Tibial nerve (tissue), 4 donors: ENCODE measurements around the gene GNL1. TPM values are rescaled to one million over a fixed set of nuclear protein-coding genes. Genes with fewer than 3 reads are reported as not detected.
"Not testable (repeated sequence)": the region's sequence is repeated elsewhere in the genome, so short reads cannot be mapped to it uniquely, and the experiment has no call there.

ENCODE experiments used
- DNase-seq, 2 donors: peaks; one replicate each; pipeline ENCODE4 v3.0.0-alpha.2; 2019; ENCODE audit warnings: low spot score in 2 of 2
- H3K27ac ChIP-seq, 4 donors: fragments of 200-600 bp; sonication (generic) in 3 of 4; one replicate each; pipeline ENCODE4 v1.5.1; 2017 to 2019; ENCODE audit warnings: mild to moderate bottlenecking in 1 of 4
- H3K27me3 ChIP-seq, 2 donors: fragments of 200-600 bp; sonication (generic) in 1 of 2; one replicate each; pipeline versions ENCODE4 v1.5.1 to v1.6.0; 2017 to 2019
- H3K36me3 ChIP-seq, 3 donors: fragments of 200-600 bp; sonication (generic); one replicate each; pipeline ENCODE4 v1.5.1; 2018 to 2019
- H3K4me1 ChIP-seq, 4 donors: fragments of 200-600 bp; sonication (generic) in 3 of 4; one replicate each; pipeline ENCODE4 v1.5.1; 2017 to 2019
- H3K4me3 ChIP-seq, 4 donors: fragments of 200-600 bp; sonication (generic) in 3 of 4; one replicate each; pipeline ENCODE4 v1.5.1; 2017 to 2019; ENCODE audit warnings: mild to moderate bottlenecking in 1 of 4, moderate library complexity in 1 of 4
- H3K9me3 ChIP-seq, 4 donors: fragments of 200-600 bp; sonication (generic) in 3 of 4; one replicate each; pipeline ENCODE4 v1.5.1; 2017 to 2019
- CTCF ChIP-seq, 5 experiments: fragments of 200-600 bp in 3 of 5; fragments of 450-650 bp in 2 of 5; sonication (generic) in 3 of 5; IDR thresholded peaks; one replicate each; pipeline ENCODE4 v1.5.1; 2016 to 2019; ENCODE audit warnings: antibody characterized with exemption in 5 of 5, mild to moderate bottlenecking in 3 of 5, moderate library complexity in 2 of 5
- EP300 ChIP-seq, 2 donors: sonication (generic); formaldehyde crosslinking; IDR thresholded peaks; one replicate each; pipeline ENCODE4 v1.6.1; 2017; ENCODE audit warnings: antibody characterized with exemption in 2 of 2, mild to moderate bottlenecking in 1 of 2
- POLR2A ChIP-seq, 2 donors: fragments of 450-650 bp; IDR thresholded peaks; one replicate each; pipeline ENCODE4 v1.6.1; 2017; ENCODE audit warnings: antibody characterized with exemption in 2 of 2, mild to moderate bottlenecking in 2 of 2, moderate library complexity in 2 of 2
- WGBS, 2 donors: methylation state at CpG; one replicate each; pipeline ENCODE4 v1.1.5; 2018; 5-methylcytosine and 5-hydroxymethylcytosine counted together
- small RNA-seq: library from RNA; depleted of rRNA; stranded (forward); fragments of <200 nt; gene quantifications from one replicate; pipeline ENCODE3, GENCODE V24; 2016
- total RNA-seq, 4 donors: library from RNA; depleted of rRNA; stranded (reverse); fragments of >200 nt; gene quantifications; one replicate each; pipeline ENCODE4 v1.1.0, GENCODE V29; 2016

The GNL1 gene
- total RNA-seq, 4 donors from 2014 or later, result 38.1 to 45.2 (median 44.3) TPM

GRCh38 chr6:30495993-30496392, 60.3 kb downstream of the GNL1 start:
- TF ChIP-seq CTCF (IDR thresholded peaks at IDR 0.05) (no peak), POLR2A (IDR thresholded peaks at IDR 0.05) (no peak), EP300 (IDR thresholded peaks at IDR 0.05) (no peak)
- no peaks in the 10 kb centered on the region for H3K27me3 ChIP-seq
- DNase-seq, result no peak
- no peaks in the 10 kb centered on the region for H3K9me3 ChIP-seq
- H3K36me3 ChIP-seq, result peaks cover 0 to 35% (median 4%) of the 10 kb centered on the region in 3 donors
- H3K4me3 ChIP-seq, result no peak overlapping the region
- H3K4me1 ChIP-seq, result peaks cover 0 to 27% (median 15%) of the 10 kb centered on the region in 4 donors
- 81 to 88% methylated on average over 4 of the region's 4 CpGs for WGBS, 2 donors
- peak overlapping the region in 2 of 4 donors; percentile 8 to 42 for H3K27ac ChIP-seq

GRCh38 chr6:30495060-30495459, 61.2 kb downstream of the GNL1 start:
- H3K27ac ChIP-seq, H3K4me3 ChIP-seq: not testable (repeated sequence)

GRCh38 chr6:30494291-30494861, 61.9 kb downstream of the GNL1 start:
- WGBS, 2 donors, result 78 to 82% methylated on average over 8 of the region's 8 CpGs
- H3K36me3 ChIP-seq, result peaks cover 0 to 45% (median 4%) of the 10 kb centered on the region in 3 donors
- H3K27me3 ChIP-seq, result no peaks in the 10 kb centered on the region
- TF ChIP-seq EP300 (IDR thresholded peaks at IDR 0.05) (no peak), POLR2A (IDR thresholded peaks at IDR 0.05) (no peak), CTCF (IDR thresholded peaks at IDR 0.05) (no peak)
- DNase-seq, result no peak
- H3K27ac ChIP-seq, result no peak overlapping the region
- no peaks in the 10 kb centered on the region for H3K9me3 ChIP-seq
- peaks cover 0 to 36% (median 19%) of the 10 kb centered on the region in 4 donors for H3K4me1 ChIP-seq
- no peak overlapping the region for H3K4me3 ChIP-seq

More at GRCh38 chr6:30495060-30495459, 61.2 kb downstream of the GNL1 start:
- WGBS, 2 donors, result 78 to 84% methylated on average over 4 of the region's 4 CpGs
- H3K9me3 ChIP-seq, H3K27me3 ChIP-seq, DNase-seq: not testable (repeated sequence)
- Histone ChIP-seq H3K36me3 (peaks cover 0 to 44% (median 4%) of the 10 kb centered on the region in 3 donors), H3K4me1 (peaks cover 0 to 36% (median 19%) of the 10 kb centered on the region in 4 donors)

GRCh38 chr6:30493643-30494250, 62.5 kb downstream of the GNL1 start:
- H3K27me3 ChIP-seq, result no peaks in the 10 kb centered on the region
- H3K4me1 ChIP-seq, result peaks cover 0 to 36% (median 21%) of the 10 kb centered on the region in 4 donors
- H3K27ac ChIP-seq, result no peak overlapping the region
- peak in 1 of 5 experiments; percentile 10 for TF ChIP-seq CTCF (IDR thresholded peaks at IDR 0.05)
- no peak for TF ChIP-seq EP300 (IDR thresholded peaks at IDR 0.05)
- WGBS, 2 donors, result 60 to 69% methylated on average over 8 of the region's 8 CpGs
- no peaks in the 10 kb centered on the region for H3K9me3 ChIP-seq
- no peak for DNase-seq
- H3K36me3 ChIP-seq, result peaks cover 0 to 45% (median 4%) of the 10 kb centered on the region in 3 donors
- no peak overlapping the region for H3K4me3 ChIP-seq

- no peaks in the 10 kb centered on the region for H3K9me3 ChIP-seq
- TF ChIP-seq EP300 (IDR thresholded peaks at IDR 0.05), result peak in 1 of 2 donors; percentile 20
- no peak for TF ChIP-seq POLR2A (IDR thresholded peaks at IDR 0.05)
- TF ChIP-seq CTCF (IDR thresholded peaks at IDR 0.05), result no peak
- peaks cover 0 to 36% (median 21%) of the 10 kb centered on the region in 4 donors for H3K4me1 ChIP-seq
- WGBS, 2 donors, result 84 to 90% methylated on average over 16 of the region's 16 CpGs
- H3K4me3 ChIP-seq, result peak overlapping the region in 2 of 4 donors; percentile 86 to 90
- peaks cover 0 to 45% (median 4%) of the 10 kb centered on the region in 3 donors for H3K36me3 ChIP-seq
- no peaks in the 10 kb centered on the region for H3K27me3 ChIP-seq
- DNase-seq, result no peak
- no peak overlapping the region for H3K27ac ChIP-seq
Measured at GRCh38 chr6:30491991-30492952, 64.0 kb downstream of the GNL1 start.

Small RNA genes within 50 kb of the gene (small RNA-seq; reads per million reads assigned to genes)
- 4.1 reads per million, percentile 81 among the genes with 10 or more reads in this experiment for gene MIR877

Other genes starting within 250 kb of the GNL1 start
- gene TRIM39, start 229.6 kb downstream of the GNL1 start, total RNA-seq, result 10 to 100 TPM in 3 of 4 donors, 1 to 10 TPM in 1; 8.1 to 22.2 (median 13.9) TPM
- gene RPP21, start 211.3 kb downstream of the GNL1 start, total RNA-seq, result 100 to 1,000 TPM in 2 of 4 donors, 10 to 100 TPM in 2; 48.6 to 120 (median 97.0) TPM
- 100 to 1,000 TPM; 483 to 900 (median 631) TPM for gene HLA-E, start 67.0 kb downstream of the GNL1 start, total RNA-seq
- 10 to 100 TPM in 1 of 4 donors, 1 to 10 TPM in 3; 8.0 to 10.3 (median 8.8) TPM for gene PRR3, start 806 bp upstream of the GNL1 start, total RNA-seq
- 10 to 100 TPM; 31.4 to 64.5 (median 36.9) TPM for gene ABCF1, start 15.0 kb upstream of the GNL1 start, total RNA-seq
- gene PPP1R10, start 60.8 kb upstream of the GNL1 start, total RNA-seq, result 10 to 100 TPM; 29.4 to 48.6 (median 39.3) TPM
- 10 to 100 TPM; 36.9 to 67.7 (median 50.3) TPM for gene MRPS18B, start 61.4 kb upstream of the GNL1 start, total RNA-seq
- 10 to 100 TPM in 1 of 4 donors, 1 to 10 TPM in 3; 5.5 to 18.0 (median 7.7) TPM for gene ATAT1, start 70.4 kb upstream of the GNL1 start, total RNA-seq
- 10 to 100 TPM; 13.5 to 21.4 (median 20.7) TPM for gene C6orf136, start 90.6 kb upstream of the GNL1 start, total RNA-seq
- gene DHX16, start 116.5 kb upstream of the GNL1 start, total RNA-seq, result 10 to 100 TPM; 22.7 to 40.2 (median 29.2) TPM
- gene PPP1R18, start 130.2 kb upstream of the GNL1 start, total RNA-seq, result 10 to 100 TPM; 26.6 to 48.0 (median 35.5) TPM
- 10 to 100 TPM in 1 of 4 donors, 1 to 10 TPM in 3; 6.0 to 13.3 (median 6.9) TPM for gene NRM, start 134.5 kb upstream of the GNL1 start, total RNA-seq
- 10 to 100 TPM; 21.3 to 36.0 (median 26.2) TPM for gene MDC1, start 160.8 kb upstream of the GNL1 start, total RNA-seq
- gene TUBB, start 163.9 kb upstream of the GNL1 start, total RNA-seq, result 100 to 1,000 TPM; 152 to 218 (median 207) TPM
- 100 to 1,000 TPM in 1 of 4 donors, 10 to 100 TPM in 3; 83.1 to 157 (median 94.6) TPM for gene FLOT1, start 186.2 kb upstream of the GNL1 start, total RNA-seq
- gene IER3, start 188.1 kb upstream of the GNL1 start, total RNA-seq, result 10 to 100 TPM in 1 of 4 donors, 1 to 10 TPM in 3; 4.5 to 15.3 (median 8.0) TPM